Neuronal stem cell (in vitro differentiated cells): Measurements from ENCODE around the gene SUN5.
"Not testable (repeated sequence)": the region's sequence is repeated elsewhere in the genome, so short reads cannot be mapped to it uniquely, and the experiment has no call there.

Source experiments
- DNase-seq: peaks from one replicate; pipeline ENCODE4 v3.0.0-alpha.2; 2013; ENCODE audit warnings: low spot score
- H2AFZ ChIP-seq: one replicate; pipeline ENCODE4 v1.6.1; 2013; ENCODE audit warnings: mild to moderate bottlenecking, low read length, inconsistent platforms
- H2AK5ac ChIP-seq: 2 replicates; pipeline ENCODE4 v1.6.1; 2013; ENCODE audit warnings: low read depth, mild to moderate bottlenecking, inconsistent platforms, low read length, moderate library complexity, mixed read lengths
- H2BK120ac ChIP-seq: 2 replicates; pipeline ENCODE4 v1.6.1; 2013; ENCODE audit warnings: low read depth, mild to moderate bottlenecking, inconsistent platforms, low read length, moderate library complexity, mixed read lengths
- H2BK12ac ChIP-seq: one replicate; pipeline ENCODE4 v1.6.1; 2013; ENCODE audit warnings: low read length, inconsistent platforms
- H2BK15ac ChIP-seq: 2 replicates; pipeline ENCODE4 v1.6.1; 2013; ENCODE audit warnings: mild to moderate bottlenecking, low read length, inconsistent platforms, mixed read lengths
- H2BK5ac ChIP-seq: one replicate; pipeline ENCODE4 v1.6.1; 2013; ENCODE audit warnings: inconsistent platforms, mild to moderate bottlenecking, low read length, moderate library complexity
- H3K14ac ChIP-seq: one replicate; pipeline ENCODE4 v1.6.1; 2013; ENCODE audit warnings: low read length, inconsistent platforms
- H3K18ac ChIP-seq: 2 replicates; pipeline ENCODE4 v1.6.1; 2013; ENCODE audit warnings: low read length, inconsistent platforms
- H3K23ac ChIP-seq: 2 replicates; pipeline ENCODE4 v1.6.1; 2013; ENCODE audit warnings: low read depth, mild to moderate bottlenecking, mixed read lengths, low read length, inconsistent platforms; ENCODE audit not compliant: poor library complexity
- H3K27ac ChIP-seq: replicated peaks from 3 replicates; pipeline ENCODE4 v1.5.1; 2013; ENCODE audit warnings: low read length, inconsistent platforms
- H3K27me3 ChIP-seq, 3 experiments: 2 replicates each; pipeline ENCODE4 v1.6.1; 2013; ENCODE audit warnings: low read length in 3 of 3, mild to moderate bottlenecking in 2 of 3, inconsistent platforms in 1 of 3, low read depth in 1 of 3, mixed read lengths in 1 of 3, moderate library complexity in 1 of 3; ENCODE audit not compliant: control insufficient read depth in 3 of 3, insufficient read depth in 3 of 3
- H3K36me3 ChIP-seq, 2 donors: replicated peaks in 1 of 2; 2 replicates each; pipeline ENCODE4 v1.6.1; 2013; ENCODE audit warnings: low read length in 2 of 2; ENCODE audit not compliant: control insufficient read depth in 2 of 2, insufficient read depth in 2 of 2
- H3K4ac ChIP-seq: 2 replicates; pipeline ENCODE4 v1.6.1; 2013; ENCODE audit warnings: inconsistent platforms, mild to moderate bottlenecking, low read length, moderate library complexity
- H3K4me1 ChIP-seq, 2 donors: 1 replicate in 1 of 2; 2 replicates in 1 of 2; pipeline ENCODE4 v1.6.1; 2013; ENCODE audit warnings: low read length in 2 of 2, low read depth in 1 of 2; ENCODE audit not compliant: control insufficient read depth in 2 of 2, insufficient read depth in 1 of 2
- H3K4me2 ChIP-seq: one replicate; pipeline ENCODE4 v1.6.1; 2013; ENCODE audit warnings: mild to moderate bottlenecking, low read length, inconsistent platforms; ENCODE audit not compliant: insufficient read depth, poor library complexity, severe bottlenecking
- H3K4me3 ChIP-seq, 2 donors: 2 replicates each; pipeline ENCODE4 v1.5.1; 2013; ENCODE audit warnings: low read length in 2 of 2, mild to moderate bottlenecking in 2 of 2, inconsistent platforms in 1 of 2, moderate library complexity in 1 of 2
- H3K79me1 ChIP-seq: one replicate; pipeline ENCODE4 v1.6.1; 2013; ENCODE audit warnings: low read depth, mild to moderate bottlenecking, inconsistent platforms, low read length, moderate library complexity
- H3K9ac ChIP-seq: one replicate; pipeline ENCODE4 v1.6.1; 2013; ENCODE audit warnings: mild to moderate bottlenecking, low read depth, low read length, inconsistent platforms; ENCODE audit not compliant: poor library complexity
- H3K9me3 ChIP-seq, 2 donors: replicated peaks in 1 of 2; 2 replicates each; pipeline versions ENCODE3 to v1.6.1; 2013; ENCODE audit warnings: low read length in 2 of 2, mild to moderate bottlenecking in 2 of 2, inconsistent platforms in 1 of 2, low read depth in 1 of 2, mixed read lengths in 1 of 2, moderate library complexity in 1 of 2; ENCODE audit not compliant: control insufficient read depth in 2 of 2, insufficient read depth in 1 of 2
- H4K8ac ChIP-seq: one replicate; pipeline ENCODE4 v1.6.1; 2013; ENCODE audit warnings: low read depth, mild to moderate bottlenecking, inconsistent platforms, low read length, moderate library complexity
- H4K91ac ChIP-seq: one replicate; pipeline ENCODE4 v1.6.1; 2013; ENCODE audit warnings: low read length, low read depth, mild to moderate bottlenecking, inconsistent platforms; ENCODE audit not compliant: poor library complexity
- WGBS, 2 donors: extraction: QIAGEN DNeasy Blood & Tissue Kit; methylation state at CpG; one replicate each; pipeline ENCODE4 v1.1.7; 2013; ENCODE audit warnings: missing lambda C conversion rate in 2 of 2, mixed read lengths in 1 of 2; ENCODE audit not compliant: insufficient read length in 2 of 2, insufficient replicate concordance in 1 of 2; ENCODE audit errors: extremely low coverage in 2 of 2; 5-methylcytosine and 5-hydroxymethylcytosine counted together

SUN5 gene

DNA sequence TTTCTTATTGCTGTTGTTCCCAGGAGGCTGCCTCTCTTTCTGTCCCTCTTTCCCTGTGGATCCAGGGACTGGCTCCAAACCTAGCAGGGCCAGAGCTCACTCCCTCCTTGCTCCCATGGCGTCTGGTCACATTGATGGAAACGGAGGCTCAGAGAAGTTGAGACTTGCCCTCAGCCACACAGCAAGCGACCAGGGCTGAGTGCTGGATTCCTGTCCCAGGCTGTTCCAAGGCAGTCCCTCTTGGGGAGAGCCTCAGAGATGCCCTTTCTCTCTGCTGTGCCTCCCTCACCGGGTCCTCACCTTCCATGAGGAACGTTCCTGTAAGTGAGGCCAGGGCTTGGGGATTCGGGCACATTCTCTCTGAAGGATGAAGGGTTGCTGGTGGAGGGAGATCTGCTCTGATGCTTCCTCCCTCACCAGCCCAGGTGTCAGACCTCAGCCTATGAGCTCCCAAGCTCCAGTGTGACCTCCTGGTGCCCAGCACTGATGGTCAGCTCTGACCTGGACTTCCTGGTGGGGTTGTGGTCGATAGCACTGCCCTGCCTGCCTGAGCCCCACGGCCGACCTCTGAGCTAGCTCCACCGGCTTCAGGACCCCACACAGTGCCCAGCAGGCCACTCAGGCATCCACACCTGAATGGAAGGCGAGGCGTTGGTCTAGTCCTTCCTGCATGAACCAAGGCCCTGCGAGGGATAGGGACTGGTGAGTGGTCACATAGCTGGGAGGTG, 26.8 kb downstream of the SUN5 start:
- peaks cover 0 to 7% of the 10 kb centered on the region in 2 donors for H3K9me3 ChIP-seq
- no CpG with 5 or more reads among the region's 13 CpGs for WGBS, 2 donors
- H3K27me3 ChIP-seq = no peaks in the 10 kb centered on the region
- H3K4me1 ChIP-seq = peaks cover 12 to 20% of the 10 kb centered on the region in 2 donors
- peak overlapping the region; percentile 77 for H3K18ac ChIP-seq
- peak overlapping the region; percentile 33 for H2BK5ac ChIP-seq
- no peak overlapping the region for H3K27ac ChIP-seq
- peak overlapping the region; percentile 86 for H2AK5ac ChIP-seq
- H3K4me2 ChIP-seq = no peak overlapping the region
- H3K36me3 ChIP-seq = no peaks in the 10 kb centered on the region
- H4K91ac ChIP-seq = no peak overlapping the region
- peak overlapping the region; percentile 56 for H3K23ac ChIP-seq
- no peak overlapping the region for H3K4ac ChIP-seq
- DNase-seq = no peak
- peak overlapping the region; percentile 78 for H2BK120ac ChIP-seq
- peak overlapping the region; percentile 67 for H2BK12ac ChIP-seq
- no peak overlapping the region for H4K8ac ChIP-seq
- peak overlapping the region; percentile 98 for H2BK15ac ChIP-seq
- H3K14ac ChIP-seq = peak overlapping the region; percentile 51
- no peak overlapping the region for H2AFZ ChIP-seq
- H3K9ac ChIP-seq = no peak overlapping the region
- H3K4me3 ChIP-seq = no peak overlapping the region
- no peaks in the 10 kb centered on the region for H3K79me1 ChIP-seq

DNA sequence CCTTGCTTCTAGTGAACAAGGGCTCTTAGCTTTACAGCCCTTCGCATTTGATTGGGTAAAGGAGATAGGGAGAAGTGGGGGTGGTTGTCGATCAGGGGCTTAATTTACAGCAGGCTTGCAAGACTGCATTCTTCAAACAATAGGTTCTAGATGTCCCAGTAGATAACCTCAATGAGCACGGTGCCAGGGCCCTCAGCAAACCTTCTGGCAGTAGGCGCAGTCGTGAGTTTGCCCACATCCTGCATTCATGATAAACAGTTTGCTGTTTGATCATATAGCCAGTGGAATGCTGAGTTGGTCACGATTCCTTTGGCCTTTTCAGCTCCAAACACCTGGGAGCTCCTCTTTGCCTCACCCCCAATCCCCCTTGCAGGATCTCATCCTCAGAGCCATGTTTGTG, 27.5 kb downstream of the SUN5 start:
- no peaks in the 10 kb centered on the region for H3K79me1 ChIP-seq
- no peaks in the 10 kb centered on the region for H3K36me3 ChIP-seq
- H3K23ac ChIP-seq = no peak overlapping the region
- H3K4me1 ChIP-seq = peaks cover 19 to 25% of the 10 kb centered on the region in 2 donors
- no peak overlapping the region for H3K9ac ChIP-seq
- H2AK5ac ChIP-seq = peak overlapping the region; percentile 88
- WGBS, 2 donors = no CpG with 5 or more reads among the region's 6 CpGs
- no peak overlapping the region for H4K8ac ChIP-seq
- H2BK12ac ChIP-seq = no peak overlapping the region
- H3K14ac ChIP-seq = no peak overlapping the region
- no peak overlapping the region for H3K4ac ChIP-seq
- no peak for DNase-seq
- H3K27me3 ChIP-seq = no peaks in the 10 kb centered on the region
- peak overlapping the region; percentile 8 for H2AFZ ChIP-seq
- H3K27ac ChIP-seq = no peak overlapping the region
- H3K4me3 ChIP-seq = no peak overlapping the region
- H3K4me2 ChIP-seq = no peak overlapping the region
- H3K18ac ChIP-seq = no peak overlapping the region
- H3K9me3 ChIP-seq = peaks cover 0 to 7% of the 10 kb centered on the region in 2 donors
- no peak overlapping the region for H2BK120ac ChIP-seq
- H4K91ac ChIP-seq = no peak overlapping the region
- H2BK15ac ChIP-seq = peak overlapping the region; percentile 98
- H2BK5ac ChIP-seq = peak overlapping the region; percentile 33

DNA sequence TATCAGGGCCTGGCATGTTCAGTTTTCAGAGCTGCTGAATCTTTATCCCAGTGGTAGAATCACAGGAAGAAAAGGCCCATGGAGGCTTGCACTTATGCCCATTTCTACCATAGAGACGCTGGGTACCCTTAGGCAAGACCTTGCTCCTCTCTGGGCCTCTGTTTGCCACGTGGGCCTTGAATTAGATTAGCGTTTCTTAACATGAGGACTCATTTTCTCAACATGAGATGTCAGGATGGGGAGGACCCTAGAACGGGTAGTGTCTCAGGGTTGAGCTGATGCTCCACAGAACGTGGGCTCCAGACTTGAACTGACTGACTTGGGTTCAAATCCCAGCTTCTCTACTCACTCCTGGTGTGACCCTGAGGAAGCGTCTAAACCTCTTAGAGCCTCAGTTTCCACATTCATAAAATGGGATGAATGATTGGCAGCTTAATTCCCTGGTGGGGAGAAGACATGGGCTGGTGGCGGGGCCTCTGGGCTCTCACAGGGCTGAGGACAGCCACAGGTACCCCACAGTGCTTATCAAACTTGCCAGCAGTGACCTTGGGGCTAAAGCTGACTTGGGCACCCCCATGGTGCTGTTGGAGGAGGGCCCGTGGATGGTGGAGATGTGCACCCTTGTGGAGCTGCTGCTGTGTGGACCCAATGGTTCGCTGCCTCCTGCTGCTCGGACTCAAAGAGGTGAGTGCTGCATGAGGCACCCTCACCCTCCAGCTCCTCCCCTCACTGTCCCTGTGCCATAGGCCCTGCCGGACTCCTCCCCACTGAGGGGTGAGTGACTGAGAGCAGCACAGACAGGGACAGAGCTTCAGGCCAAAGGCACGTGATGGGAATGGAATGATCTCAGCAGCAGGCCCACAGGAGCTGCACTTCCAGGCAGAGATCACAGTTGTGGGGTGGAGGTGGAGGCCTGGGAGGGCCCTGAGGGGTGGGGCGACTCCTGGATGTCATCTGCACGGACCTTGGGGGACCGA, 28.2 kb downstream of the SUN5 start:
- no peak for DNase-seq
- H3K4me3 ChIP-seq = no peak overlapping the region

DNA sequence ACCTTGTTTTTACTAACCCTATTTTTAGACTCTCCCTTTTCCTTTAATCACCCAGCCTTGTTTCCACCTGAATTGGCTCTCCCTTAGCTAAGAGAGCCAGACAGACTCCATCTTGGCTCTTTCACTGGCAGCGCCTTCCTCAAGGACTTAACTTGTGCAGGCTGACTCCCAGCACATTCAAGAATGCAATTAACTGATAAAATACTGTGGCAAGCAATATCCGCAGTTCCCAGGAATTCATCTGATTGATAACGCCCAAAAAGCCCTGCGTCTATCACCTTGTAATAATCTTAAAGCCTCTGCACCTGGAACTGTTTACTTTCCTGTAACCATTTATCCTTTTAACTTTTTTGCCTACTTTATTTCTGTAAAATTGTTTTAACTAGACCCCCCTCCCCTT, 29.1 kb downstream of the SUN5 start:
- H3K79me1 ChIP-seq, H3K18ac ChIP-seq, H2BK5ac ChIP-seq, H2BK120ac ChIP-seq, H2AFZ ChIP-seq, H3K14ac ChIP-seq, DNase-seq, H4K8ac ChIP-seq, H2BK12ac ChIP-seq, H4K91ac ChIP-seq, H3K27me3 ChIP-seq, H3K4me3 ChIP-seq, H3K27ac ChIP-seq, H3K36me3 ChIP-seq, H2AK5ac ChIP-seq, H2BK15ac ChIP-seq, H3K9ac ChIP-seq, H3K4me2 ChIP-seq, H3K23ac ChIP-seq, H3K9me3 ChIP-seq, H3K4ac ChIP-seq: not testable (repeated sequence)
- H3K4me1 ChIP-seq = peaks cover 20 to 22% of the 10 kb centered on the region in 2 donors
- no CpG with 5 or more reads among the region's 4 CpGs for WGBS, 2 donors

More for the DNA sequence above, 28.2 kb downstream of the SUN5 start:
- peaks cover 23 to 29% of the 10 kb centered on the region in 2 donors for H3K4me1 ChIP-seq
- peak overlapping the region; percentile 8 for H2AFZ ChIP-seq
- peak overlapping the region; percentile 78 for H3K23ac ChIP-seq
- H3K4ac ChIP-seq = no peak overlapping the region
- H3K27ac ChIP-seq = no peak overlapping the region
- H2AK5ac ChIP-seq = peak overlapping the region; percentile 88
- H3K9me3 ChIP-seq = peaks cover 0 to 5% of the 10 kb centered on the region in 2 donors
- no peaks in the 10 kb centered on the region for H3K36me3 ChIP-seq
- H2BK120ac ChIP-seq = no peak overlapping the region
- peak overlapping the region; percentile 54 for H3K9ac ChIP-seq
- no peak overlapping the region for H4K8ac ChIP-seq
- no peak overlapping the region for H2BK12ac ChIP-seq
- no peak overlapping the region for H4K91ac ChIP-seq
- no peaks in the 10 kb centered on the region for H3K79me1 ChIP-seq
- no peak overlapping the region for H2BK5ac ChIP-seq
- H2BK15ac ChIP-seq = no peak overlapping the region
- H3K18ac ChIP-seq = peak overlapping the region; percentile 24
- H3K27me3 ChIP-seq = no peaks in the 10 kb centered on the region
- no peak overlapping the region for H3K14ac ChIP-seq
- no CpG with 5 or more reads among the region's 15 CpGs for WGBS, 2 donors
- no peak overlapping the region for H3K4me2 ChIP-seq
